ENCODE data around the gene ACSS1. TPM values are rescaled to one million over a fixed set of nuclear protein-coding genes. Genes with fewer than 3 reads are reported as not detected.

The ACSS1 gene
- total and polyA plus RNA-seq, 12 donors: 7.2 to 97.3 (median 16.9) TPM

- Histone ChIP-seq H3K27me3 (no peaks in the 10 kb centered on the region), H3K27ac (peak overlapping the region in 1 of 5 donors; percentile 26), H3K9me3 (replicated peaks in 1 of 3) (no peaks in the 10 kb centered on the region), H3K36me3 (replicated peaks in 1 of 2) (peaks cover 0 to 27% of the 10 kb centered on the region in 2 donors), H3K4me1 (replicated peaks in 1 of 2) (peaks cover 6 to 12% of the 10 kb centered on the region in 2 donors), H3K4me3 (no peak overlapping the region)
- TF ChIP-seq CTCF (IDR thresholded peaks at IDR 0.05) (no peak), POLR2A (IDR thresholded peaks at IDR 0.05) (no peak)
- no peak for DNase-seq
- intact Hi-C loops (cut with DNase I): loop anchor here in 1 of 2 donors (10.0 kb wide), 1 partner anchor 64 kb away; no protein-coding TSS in a partner anchor
- 86 to 95% (median 90%) methylated on average over 8 of the region's 8 CpGs for WGBS, 4 donors
Measured at GRCh38 chr20:24978513-24978912, 79.4 kb downstream of the ACSS1 start.

- Histone ChIP-seq H3K9me3 (replicated peaks in 1 of 3) (no peaks in the 10 kb centered on the region), H3K27me3 (no peaks in the 10 kb centered on the region), H3K27ac (peak overlapping the region in 1 of 5 donors; percentile 26), H3K4me3 (no peak overlapping the region), H3K4me1 (replicated peaks in 1 of 2) (peaks cover 6 to 12% of the 10 kb centered on the region in 2 donors), H3K36me3 (replicated peaks in 1 of 2) (peaks cover 0 to 26% of the 10 kb centered on the region in 2 donors)
- DNase-seq: peak in 6 of 7 donors; percentile 48 to 82 (median 70)
- intact Hi-C loops (cut with DNase I): loop anchor here in 1 of 2 donors (10.0 kb wide), 1 partner anchor 63 kb away; no protein-coding TSS in a partner anchor
- WGBS, 4 donors: 45 to 61% (median 57%) methylated on average over 3 of the region's 3 CpGs
- no peak for TF ChIP-seq CTCF (IDR thresholded peaks at IDR 0.05)
- peak in 1 of 2 donors; percentile 23 for TF ChIP-seq POLR2A (IDR thresholded peaks at IDR 0.05)
Measured at GRCh38 chr20:24977797-24978196, 80.1 kb downstream of the ACSS1 start.

- H3K4me3 ChIP-seq: no peak overlapping the region
- 92 to 100% (median 95%) methylated on average over 1 of the region's 1 CpG for WGBS, 4 donors
- TF ChIP-seq POLR2A (IDR thresholded peaks at IDR 0.05): no peak
- no peak for TF ChIP-seq CTCF (IDR thresholded peaks at IDR 0.05)
- intact Hi-C loops (cut with DNase I): loop anchor here in 1 of 2 donors (10.0 kb wide), 1 partner anchor 63 kb away; no protein-coding TSS in a partner anchor
- no peaks in the 10 kb centered on the region for H3K27me3 ChIP-seq
- peaks cover 0 to 28% of the 10 kb centered on the region in 2 donors for H3K36me3 ChIP-seq (replicated peaks in 1 of 2)
- peak in 1 of 7 donors; percentile 18 for DNase-seq
- H3K4me1 ChIP-seq (replicated peaks in 1 of 2): peaks cover 6 to 12% of the 10 kb centered on the region in 2 donors
- no peaks in the 10 kb centered on the region for H3K9me3 ChIP-seq (replicated peaks in 1 of 3)
- no peak overlapping the region for H3K27ac ChIP-seq
Measured at GRCh38 chr20:24977336-24977735, 80.6 kb downstream of the ACSS1 start.

- TF ChIP-seq POLR2A (IDR thresholded peaks at IDR 0.05): no peak
- no peak for TF ChIP-seq CTCF (IDR thresholded peaks at IDR 0.05)
- H3K4me1 ChIP-seq (replicated peaks in 1 of 2): peaks cover under 1 to 1% of the 10 kb centered on the region in 2 donors
- no peaks in the 10 kb centered on the region for H3K9me3 ChIP-seq (replicated peaks in 1 of 3)
- no peaks in the 10 kb centered on the region for H3K27me3 ChIP-seq
- H3K36me3 ChIP-seq (replicated peaks in 1 of 2): peaks cover 0 to 46% of the 10 kb centered on the region in 2 donors
- no peak overlapping the region for H3K27ac ChIP-seq
- 80 to 96% (median 90%) methylated on average over 1 to 2 of the region's 2 CpGs for WGBS, 4 donors
- no peak overlapping the region for H3K4me3 ChIP-seq
- intact Hi-C loops (cut with DNase I): loop anchor here in 1 of 2 donors (10.0 kb wide), 1 partner anchor 58 kb away; no protein-coding TSS in a partner anchor
- DNase-seq: peak in 1 of 7 donors; percentile 12
Measured at GRCh38 chr20:24972341-24972740, 85.6 kb downstream of the ACSS1 start.
